ENCODE measurements around the gene RAB18. TPM values are rescaled to one million over a fixed set of nuclear protein-coding genes. Genes with fewer than 3 reads are reported as not detected.
"Not testable (repeated sequence)": the region's sequence is repeated elsewhere in the genome, so short reads cannot be mapped to it uniquely, and the experiment has no call there.

RAB18 gene
- total and polyA plus RNA-seq, 2 donors (not counting 1 experiment from before 2014, with no cell fraction given), result 8.4 to 60.5 TPM

GRCh38 chr10:27569946-27570345, 65.8 kb downstream of the RAB18 start:
- intact Hi-C loops (cut with micrococcal nuclease), result no loop called here
- H3K4me1 ChIP-seq (ENCODE audit: control insufficient read depth in 2 of 2, insufficient read depth in 2 of 2, low read length in 2 of 2), result peaks cover 5 to 7% of the 10 kb centered on the region in 2 donors
- no peak for DNase-seq
- H3K9ac ChIP-seq (ENCODE audit: low read length), result no peak overlapping the region
- H3K27ac ChIP-seq (ENCODE audit: low read length in 2 of 2), result no peak overlapping the region
- H2AFZ ChIP-seq (ENCODE audit: insufficient read depth, low read depth, low read length, poor library complexity, severe bottlenecking), result no peak overlapping the region
- Mint-ChIP-seq H3K27ac (no peak overlapping the region), H3K9me3 (ENCODE audit: insufficient read depth) (no peaks in the 10 kb centered on the region), H3K4me1 (peaks cover 10% of the 10 kb centered on the region), H3K27me3 (peaks cover 3% of the 10 kb centered on the region), H3K4me3 (no peak overlapping the region)
- ATAC-seq (ENCODE audit: low read depth), result no peak
- POLR2A ChIA-PET, result no interaction called here
- CTCF ChIA-PET, result no interaction called here
- 100% methylated on average over 4 of the region's 4 CpGs for WGBS (ENCODE audit: insufficient coverage)
- no peaks in the 10 kb centered on the region for H3K27me3 ChIP-seq (replicated peaks in 1 of 4; ENCODE audit: control extremely low read depth in 1 of 4, control insufficient read depth in 3 of 4, insufficient read depth in 4 of 4, low read length in 3 of 4)
- TF ChIP-seq, protein P1, sequence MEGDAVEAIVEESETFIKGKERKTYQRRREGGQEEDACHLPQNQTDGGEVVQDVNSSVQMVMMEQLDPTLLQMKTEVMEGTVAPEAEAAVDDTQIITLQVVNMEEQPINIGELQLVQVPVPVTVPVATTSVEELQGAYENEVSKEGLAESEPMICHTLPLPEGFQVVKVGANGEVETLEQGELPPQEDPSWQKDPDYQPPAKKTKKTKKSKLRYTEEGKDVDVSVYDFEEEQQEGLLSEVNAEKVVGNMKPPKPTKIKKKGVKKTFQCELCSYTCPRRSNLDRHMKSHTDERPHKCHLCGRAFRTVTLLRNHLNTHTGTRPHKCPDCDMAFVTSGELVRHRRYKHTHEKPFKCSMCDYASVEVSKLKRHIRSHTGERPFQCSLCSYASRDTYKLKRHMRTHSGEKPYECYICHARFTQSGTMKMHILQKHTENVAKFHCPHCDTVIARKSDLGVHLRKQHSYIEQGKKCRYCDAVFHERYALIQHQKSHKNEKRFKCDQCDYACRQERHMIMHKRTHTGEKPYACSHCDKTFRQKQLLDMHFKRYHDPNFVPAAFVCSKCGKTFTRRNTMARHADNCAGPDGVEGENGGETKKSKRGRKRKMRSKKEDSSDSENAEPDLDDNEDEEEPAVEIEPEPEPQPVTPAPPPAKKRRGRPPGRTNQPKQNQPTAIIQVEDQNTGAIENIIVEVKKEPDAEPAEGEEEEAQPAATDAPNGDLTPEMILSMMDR (IDR thresholded peaks at IDR 0.05), result no peak
- no peak for TF ChIP-seq EZH2 (IDR thresholded peaks at IDR 0.05; ENCODE audit: borderline replicate concordance, insufficient read depth, low read depth, low read length, poor library complexity, severe bottlenecking)
- peaks cover 0 to 3% (median 2%) of the 10 kb centered on the region in 3 donors for H3K9me3 ChIP-seq (ENCODE audit: control extremely low read depth in 1 of 3, control insufficient read depth in 2 of 3, insufficient read depth in 1 of 3, low read length in 2 of 3)
- no peaks in the 10 kb centered on the region for H3K36me3 ChIP-seq (replicated peaks in 1 of 2; ENCODE audit: control extremely low read depth in 1 of 2, control insufficient read depth in 1 of 2, extremely low read depth in 1 of 2, insufficient read depth in 2 of 2, low read length in 1 of 2)
- H3K4me2 ChIP-seq (replicated peaks; ENCODE audit: low read depth, low read length, poor library complexity, severe bottlenecking), result no peak overlapping the region
- no peak overlapping the region for H3K4me3 ChIP-seq (ENCODE audit: control extremely low read depth in 1 of 5, extremely low read depth in 1 of 5, insufficient read depth in 1 of 5, low read depth in 2 of 5, low read length in 4 of 5)
- H4K20me1 ChIP-seq (ENCODE audit: control insufficient read depth, insufficient read depth, low read length, poor library complexity, severe bottlenecking), result no peaks in the 10 kb centered on the region
- H3K79me2 ChIP-seq (ENCODE audit: control insufficient read depth, insufficient read depth, low read length), result no peaks in the 10 kb centered on the region

- H3K27me3 Mint-ChIP-seq; H3K9me3 ChIP-seq (ENCODE audit: control extremely low read depth in 1 of 3, control insufficient read depth in 2 of 3, insufficient read depth in 1 of 3, low read length in 2 of 3); H3K4me3 Mint-ChIP-seq; H3K36me3 ChIP-seq (replicated peaks in 1 of 2; ENCODE audit: control extremely low read depth in 1 of 2, control insufficient read depth in 1 of 2, extremely low read depth in 1 of 2, insufficient read depth in 2 of 2, low read length in 1 of 2); ATAC-seq (ENCODE audit: low read depth); H3K27ac ChIP-seq (ENCODE audit: low read length in 2 of 2); H4K20me1 ChIP-seq (ENCODE audit: control insufficient read depth, insufficient read depth, low read length, poor library complexity, severe bottlenecking); DNase-seq; H3K27ac Mint-ChIP-seq; H3K9me3 Mint-ChIP-seq (ENCODE audit: insufficient read depth); CTCF ChIA-PET; POLR2A ChIA-PET; H3K4me1 Mint-ChIP-seq; H3K4me2 ChIP-seq (replicated peaks; ENCODE audit: low read depth, low read length, poor library complexity, severe bottlenecking); H3K4me3 ChIP-seq (ENCODE audit: control extremely low read depth in 1 of 5, extremely low read depth in 1 of 5, insufficient read depth in 1 of 5, low read depth in 2 of 5, low read length in 4 of 5); H3K27me3 ChIP-seq (replicated peaks in 1 of 4; ENCODE audit: control extremely low read depth in 1 of 4, control insufficient read depth in 3 of 4, insufficient read depth in 4 of 4, low read length in 3 of 4); H3K9ac ChIP-seq (ENCODE audit: low read length); H2AFZ ChIP-seq (ENCODE audit: insufficient read depth, low read depth, low read length, poor library complexity, severe bottlenecking); H3K4me1 ChIP-seq (ENCODE audit: control insufficient read depth in 2 of 2, insufficient read depth in 2 of 2, low read length in 2 of 2); H3K79me2 ChIP-seq (ENCODE audit: control insufficient read depth, insufficient read depth, low read length); intact Hi-C loops (cut with micrococcal nuclease): not testable (repeated sequence)
- WGBS (ENCODE audit: insufficient coverage), result 67% methylated on average over 1 of the region's 5 CpGs
Measured at GRCh38 chr10:27577038-27577437, 72.9 kb downstream of the RAB18 start.

Data from B cell (primary cell).